Stimulated activated CD4-positive, alpha-beta T cell treated with anti-CD3 and anti-CD28 coated beads, Interleukin-1b, Interleukin-23, amount 100 ng/mL, for 1 hour (primary cell): Measurements from ENCODE around the gene CCDC50.

ENCODE experiments used
- DNase-seq, 2 donors: peaks; one replicate each; pipeline ENCODE4 v3.0.0-alpha.2; 2020; ENCODE audit warnings: low read depth in 2 of 2

Gene CCDC50

DNA sequence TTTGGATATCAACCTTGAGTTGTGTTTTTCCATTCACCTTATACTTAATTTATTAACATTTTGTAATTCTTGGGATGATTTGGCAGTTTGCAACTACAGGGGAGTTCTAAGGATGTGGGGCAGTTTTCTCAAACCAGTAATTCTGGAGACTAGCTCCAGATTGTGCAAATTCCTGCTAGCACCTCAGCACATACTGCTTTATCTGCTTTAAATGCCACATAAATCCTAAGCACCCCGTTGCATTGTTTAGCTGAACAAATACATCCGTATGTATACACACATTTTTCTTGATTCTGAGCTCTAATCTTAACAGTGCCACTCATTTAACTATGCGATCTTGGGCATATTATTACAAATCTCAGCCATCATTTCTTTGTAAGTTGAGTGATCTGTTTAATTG is 18.0 kb downstream of the CCDC50 start:
- no peak for DNase-seq

DNA sequence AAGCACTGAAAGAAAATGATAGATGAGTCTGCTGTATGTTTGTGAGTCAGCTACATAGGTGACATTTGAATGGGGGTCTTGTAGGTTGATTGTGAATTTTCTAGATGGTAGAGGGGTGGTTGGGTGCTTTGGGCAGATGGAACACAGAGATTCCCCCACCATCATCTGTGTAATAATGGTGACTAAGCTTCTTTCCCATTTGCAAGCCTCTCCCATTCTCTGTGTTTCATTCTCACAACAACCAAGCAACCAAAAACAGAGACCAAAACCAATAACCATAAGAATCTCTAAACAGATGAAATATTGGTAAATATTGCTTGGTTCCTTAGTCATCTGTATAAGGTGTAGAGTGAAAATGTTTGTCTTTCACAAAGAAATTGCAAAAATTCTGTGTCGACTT is 18.9 kb downstream of the CCDC50 start:
- DNase-seq: no peak

DNA sequence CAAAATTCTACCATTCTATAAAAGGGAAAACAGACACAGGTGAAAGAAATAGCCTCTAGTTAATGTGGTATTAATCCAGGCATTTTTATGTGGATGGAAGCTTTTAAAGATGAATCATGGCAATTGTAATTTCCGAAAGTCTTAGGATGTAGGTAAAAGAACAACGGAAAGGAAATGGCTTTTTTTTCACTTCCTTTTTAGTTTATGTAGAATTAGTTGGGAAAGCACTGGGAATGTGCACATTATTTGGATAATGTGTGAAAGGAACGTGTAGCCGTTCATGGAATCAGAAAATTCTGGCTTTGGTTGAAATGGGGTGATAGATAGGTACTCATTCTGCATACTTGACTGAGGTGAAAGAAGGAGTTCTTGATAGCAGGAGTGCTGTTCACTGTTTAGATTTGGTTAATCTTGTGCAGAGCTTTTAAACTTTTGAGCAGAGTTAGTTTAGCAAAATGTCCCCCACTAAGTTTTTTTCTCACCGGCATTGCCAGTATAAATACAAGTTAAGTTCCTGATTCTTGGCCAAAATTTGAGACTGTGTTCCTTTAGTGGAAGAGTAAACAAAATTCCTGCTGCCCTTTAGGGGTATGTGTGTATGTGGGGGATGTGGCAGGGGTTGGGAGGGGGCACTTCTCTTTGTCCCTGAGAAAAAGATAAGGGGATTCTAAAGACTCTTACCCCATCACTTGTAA is 21.3 kb downstream of the CCDC50 start:
- no peak for DNase-seq

DNA sequence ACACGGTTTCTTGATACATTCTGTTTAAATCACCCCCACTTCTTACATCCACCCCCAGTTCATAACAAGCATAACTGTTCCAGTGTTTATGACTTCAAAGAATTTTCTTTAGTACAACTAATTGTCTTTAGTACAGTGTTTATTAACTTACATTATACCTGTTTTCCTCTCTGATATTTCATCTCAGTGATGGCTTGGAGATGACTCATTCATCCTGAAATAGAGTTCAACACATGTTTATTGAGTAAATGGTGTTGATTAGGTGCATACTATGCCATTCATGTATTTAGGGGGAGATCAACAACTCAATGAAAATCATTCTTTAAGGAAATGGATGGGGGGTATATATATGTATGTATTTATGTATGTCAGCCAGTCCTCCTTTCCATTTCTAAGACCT is 22.8 kb downstream of the CCDC50 start:
- DNase-seq: no peak

DNA sequence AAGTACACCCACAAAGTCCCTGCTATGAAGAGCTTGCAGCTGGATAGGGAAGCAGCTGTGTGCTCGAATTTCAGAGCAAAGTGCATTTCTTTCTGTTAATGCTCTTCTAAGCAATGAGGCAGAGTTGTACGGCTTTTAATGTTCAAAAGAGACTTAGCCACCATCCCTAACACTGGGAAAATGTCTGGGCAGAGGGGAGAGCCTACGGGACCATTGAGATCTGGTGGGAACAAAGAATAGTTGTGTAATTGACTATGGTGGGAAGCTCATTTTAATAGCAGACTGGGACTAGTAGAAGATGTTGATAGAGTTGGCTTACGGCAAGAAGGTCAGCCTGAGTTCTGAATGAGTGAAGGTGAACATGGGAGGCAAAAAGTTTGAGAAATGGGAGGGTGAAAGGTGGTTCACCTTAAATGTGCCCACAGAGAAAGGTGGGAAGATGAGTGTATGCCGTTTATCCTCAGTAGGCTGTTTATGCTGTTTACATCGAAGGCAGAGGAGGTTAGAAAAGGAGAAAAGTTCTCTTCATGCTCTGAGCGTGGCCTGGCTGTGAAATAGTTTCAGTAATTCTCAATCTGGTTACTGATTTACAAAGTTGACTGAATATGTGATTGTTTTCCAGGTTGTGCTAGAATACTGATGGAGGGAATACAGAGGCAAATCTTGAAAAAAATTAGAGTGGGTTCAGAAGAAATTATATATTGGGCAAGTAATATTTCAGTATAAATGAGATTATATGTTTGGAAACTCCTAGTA is 24.0 kb downstream of the CCDC50 start:
- no peak for DNase-seq

DNA sequence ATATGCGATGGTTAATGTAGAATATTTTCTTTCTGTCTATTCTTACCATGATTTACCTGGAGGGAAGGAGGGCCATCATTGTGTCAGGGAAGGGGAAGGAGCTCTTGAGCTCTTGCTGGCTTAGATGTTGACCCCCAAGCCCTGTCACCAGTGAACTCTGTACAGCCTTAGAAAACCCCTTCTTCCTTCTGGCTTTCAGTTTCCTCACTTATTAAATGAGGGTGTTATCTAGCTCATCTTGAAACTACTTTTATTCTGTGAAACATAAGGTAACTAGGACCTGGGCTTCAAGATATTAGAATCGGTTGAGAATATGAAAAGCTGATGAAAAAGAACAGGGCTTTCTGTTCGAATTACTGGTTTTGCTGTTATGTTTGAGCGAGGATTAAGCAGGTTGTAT is 26.2 kb downstream of the CCDC50 start:
- no peak for DNase-seq

DNA sequence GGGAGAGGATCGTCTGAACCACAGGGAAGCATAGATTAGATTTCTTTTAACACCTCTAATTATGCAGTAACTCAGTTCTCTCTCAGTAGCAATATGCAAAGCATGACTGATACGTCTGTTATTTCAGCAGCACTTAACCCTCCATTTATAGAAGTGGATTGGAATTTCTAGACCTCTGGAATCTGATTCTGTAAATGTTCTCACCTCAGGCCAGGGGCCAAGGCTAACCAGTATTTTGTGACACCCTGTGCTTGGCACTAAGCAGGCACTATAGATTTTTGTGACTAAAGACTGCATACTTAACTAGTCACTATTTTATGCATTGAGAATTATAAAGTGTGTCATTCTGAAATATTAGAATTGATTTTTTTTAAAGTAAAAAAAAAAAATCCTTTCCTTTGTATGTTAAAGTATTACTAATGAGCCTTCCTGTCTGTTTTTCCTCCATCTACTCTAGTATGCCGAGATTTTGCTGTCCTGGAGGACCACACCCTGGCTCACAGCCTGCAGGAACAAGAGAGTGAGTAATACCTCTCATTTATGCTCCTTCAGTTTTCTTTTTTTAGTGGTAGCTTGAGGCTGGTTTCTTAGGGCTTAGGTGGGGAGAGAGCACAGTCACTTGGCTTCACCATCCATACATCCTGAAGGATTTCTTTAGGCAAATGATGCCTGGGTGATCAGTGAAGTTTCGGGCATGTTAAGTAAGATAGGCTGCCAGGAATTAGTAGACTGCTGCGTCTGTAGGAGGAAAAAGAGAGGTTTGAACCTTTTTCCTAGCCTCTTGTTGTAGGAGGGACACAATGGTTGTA is 27.6 kb downstream of the CCDC50 start:
- DNase-seq: no peak

DNA sequence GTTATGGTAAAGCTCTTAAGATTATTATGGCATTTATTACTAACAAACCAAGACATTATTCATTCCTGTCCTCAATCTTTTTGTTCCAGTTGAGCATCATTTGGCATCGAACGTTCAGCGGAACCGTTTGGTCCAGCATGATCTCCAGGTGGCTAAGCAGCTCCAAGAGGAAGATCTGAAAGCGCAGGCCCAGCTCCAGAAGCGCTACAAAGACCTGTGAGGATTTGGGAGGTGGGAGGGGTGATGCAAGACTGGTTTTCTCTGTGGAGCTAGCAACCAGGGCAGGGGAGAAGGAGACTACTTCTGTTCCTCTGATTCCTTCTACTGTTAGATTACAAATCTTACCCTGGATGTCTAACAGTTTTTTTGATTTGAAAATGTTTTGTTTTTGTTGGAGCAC is 28.7 kb downstream of the CCDC50 start:
- no peak for DNase-seq

DNA sequence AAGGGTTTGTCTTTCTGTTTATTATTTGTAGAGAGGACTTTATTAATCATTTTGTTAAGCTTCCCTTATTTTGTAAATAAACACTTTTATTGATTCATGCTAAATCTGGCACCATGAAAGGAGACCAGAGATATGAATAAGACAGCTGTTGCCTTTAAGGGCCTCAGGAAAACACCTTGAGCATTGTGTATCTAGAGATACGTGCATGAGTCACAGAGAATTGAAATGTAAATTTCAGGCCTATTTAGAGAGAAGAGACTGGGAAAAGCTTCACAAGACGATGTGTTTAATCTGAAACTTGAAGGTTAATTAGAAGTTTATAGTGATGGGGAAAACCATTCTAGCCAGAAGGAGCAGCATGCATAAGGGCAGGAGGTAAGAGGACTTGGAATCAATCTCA is 29.7 kb downstream of the CCDC50 start:
- DNase-seq: no peak

DNA sequence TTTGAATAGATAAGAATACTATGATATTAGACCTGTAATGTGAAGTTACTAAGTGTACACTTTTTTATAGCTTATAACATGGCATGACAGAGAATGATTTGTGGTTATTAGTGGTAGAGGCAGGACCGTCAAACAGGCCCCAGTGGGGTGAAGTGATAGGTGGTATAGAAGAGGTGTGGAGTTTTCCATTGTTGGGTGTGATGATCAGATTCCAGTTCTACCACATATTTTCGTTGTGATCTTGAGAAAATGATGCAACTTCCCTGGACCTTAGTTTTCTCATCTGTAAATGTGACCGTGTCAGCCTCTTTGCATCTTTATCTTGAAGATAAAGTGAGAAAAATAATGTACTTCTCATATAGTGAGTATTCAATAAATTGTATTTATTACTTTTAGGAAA is 31.4 kb downstream of the CCDC50 start:
- no peak for DNase-seq

DNA sequence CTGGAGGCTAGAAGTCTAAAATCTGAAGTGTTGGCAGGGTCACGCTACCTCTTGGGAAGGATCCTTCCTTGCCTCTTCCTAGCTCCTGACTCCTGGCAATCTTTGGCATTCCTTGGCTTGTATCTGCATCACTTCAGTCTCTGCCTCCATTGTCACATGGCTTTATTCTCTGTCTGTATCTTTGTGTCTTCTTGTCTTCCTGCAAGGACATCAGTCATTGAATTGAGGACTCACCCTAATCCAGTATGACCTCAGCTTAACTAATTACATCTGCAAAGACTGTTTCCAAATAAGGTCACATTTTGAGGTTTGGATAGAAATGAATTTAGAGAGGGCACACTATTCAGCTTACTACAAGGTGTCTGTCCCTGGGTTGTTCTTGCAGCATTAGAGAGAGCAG is 32.3 kb downstream of the CCDC50 start:
- DNase-seq: no peak

DNA sequence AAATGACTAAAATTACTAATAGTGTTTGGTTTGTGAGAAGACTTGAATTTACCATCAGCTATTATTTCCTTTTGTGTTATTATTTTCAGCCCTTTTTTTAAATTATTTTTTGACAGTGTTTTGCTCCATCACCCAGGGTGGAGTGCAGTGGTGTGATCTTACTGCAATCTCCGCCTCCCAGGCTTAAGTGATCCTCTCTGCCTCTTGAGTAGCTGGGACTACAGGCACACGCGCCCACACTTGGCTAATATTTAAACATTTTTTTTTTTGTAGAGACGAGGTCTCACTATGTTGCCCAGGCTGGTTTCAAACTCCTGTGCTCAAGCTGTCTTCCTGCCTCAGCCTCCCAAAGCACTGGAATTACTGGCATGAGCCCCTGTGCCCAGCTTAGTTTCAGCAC is 32.8 kb downstream of the CCDC50 start:
- no peak for DNase-seq

DNA sequence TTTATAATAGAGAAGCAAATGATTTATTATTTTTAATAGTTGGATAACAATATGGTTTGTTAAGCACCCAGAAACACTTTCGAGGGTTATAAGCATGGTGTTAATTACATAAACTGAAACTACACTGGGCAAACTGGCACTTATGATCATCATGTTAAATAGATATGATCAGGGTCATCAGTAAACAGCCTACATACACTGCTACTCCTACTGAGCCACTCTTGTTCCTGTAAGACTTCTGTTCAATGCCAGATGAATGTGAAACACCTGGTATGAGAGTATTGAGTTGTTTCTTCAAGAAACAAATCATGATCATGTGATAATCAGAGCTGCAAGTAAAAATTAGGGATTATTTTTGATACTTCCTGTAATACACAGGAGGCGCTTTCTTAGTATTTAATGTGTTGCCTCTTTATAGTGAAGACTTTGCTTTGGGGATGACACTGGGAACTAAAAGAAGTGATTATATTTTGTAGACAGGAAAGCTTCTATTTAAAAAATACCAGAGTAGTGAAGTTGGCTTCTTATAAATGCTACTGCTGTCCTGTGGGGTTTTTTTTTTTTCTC is 33.4 kb downstream of the CCDC50 start:
- no peak for DNase-seq

DNA sequence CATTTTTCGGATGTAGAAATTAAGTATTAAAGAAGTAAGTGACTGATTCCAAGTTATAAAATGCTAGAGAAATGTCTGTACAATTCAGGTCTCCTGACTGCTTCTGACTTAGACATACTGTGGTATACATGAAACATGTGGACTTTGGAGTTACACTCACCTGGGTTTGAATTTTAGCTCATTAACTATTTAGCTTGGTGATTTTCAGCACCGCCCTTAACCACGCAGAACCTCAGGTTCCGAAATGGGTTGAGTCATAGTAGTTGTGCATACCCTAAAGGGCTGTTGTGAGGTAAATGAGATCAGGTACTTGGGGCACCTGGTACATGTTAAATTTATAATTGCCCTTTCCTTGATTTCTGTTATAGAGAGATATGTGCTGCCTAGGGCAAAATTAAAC is 34.0 kb downstream of the CCDC50 start:
- no peak for DNase-seq

DNA sequence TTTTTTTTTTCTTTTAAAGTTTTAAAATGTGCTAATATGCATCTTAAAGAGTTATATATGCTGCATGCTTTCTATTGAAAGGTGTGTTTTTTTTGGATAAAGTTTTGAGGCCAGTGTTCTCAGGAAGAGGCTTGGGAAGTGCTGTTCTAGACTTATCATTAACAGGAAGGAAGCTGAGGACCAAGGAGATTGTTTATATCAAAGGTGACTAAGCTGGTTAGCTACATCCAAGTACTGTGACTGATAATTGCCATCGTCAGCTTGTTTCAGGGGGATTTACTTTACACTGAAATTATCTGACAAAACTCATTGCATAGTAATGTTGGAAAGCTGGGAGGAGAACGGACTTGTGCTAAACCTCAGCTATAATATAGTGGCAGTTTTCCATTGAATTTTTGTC is 37.5 kb downstream of the CCDC50 start:
- no peak for DNase-seq

DNA sequence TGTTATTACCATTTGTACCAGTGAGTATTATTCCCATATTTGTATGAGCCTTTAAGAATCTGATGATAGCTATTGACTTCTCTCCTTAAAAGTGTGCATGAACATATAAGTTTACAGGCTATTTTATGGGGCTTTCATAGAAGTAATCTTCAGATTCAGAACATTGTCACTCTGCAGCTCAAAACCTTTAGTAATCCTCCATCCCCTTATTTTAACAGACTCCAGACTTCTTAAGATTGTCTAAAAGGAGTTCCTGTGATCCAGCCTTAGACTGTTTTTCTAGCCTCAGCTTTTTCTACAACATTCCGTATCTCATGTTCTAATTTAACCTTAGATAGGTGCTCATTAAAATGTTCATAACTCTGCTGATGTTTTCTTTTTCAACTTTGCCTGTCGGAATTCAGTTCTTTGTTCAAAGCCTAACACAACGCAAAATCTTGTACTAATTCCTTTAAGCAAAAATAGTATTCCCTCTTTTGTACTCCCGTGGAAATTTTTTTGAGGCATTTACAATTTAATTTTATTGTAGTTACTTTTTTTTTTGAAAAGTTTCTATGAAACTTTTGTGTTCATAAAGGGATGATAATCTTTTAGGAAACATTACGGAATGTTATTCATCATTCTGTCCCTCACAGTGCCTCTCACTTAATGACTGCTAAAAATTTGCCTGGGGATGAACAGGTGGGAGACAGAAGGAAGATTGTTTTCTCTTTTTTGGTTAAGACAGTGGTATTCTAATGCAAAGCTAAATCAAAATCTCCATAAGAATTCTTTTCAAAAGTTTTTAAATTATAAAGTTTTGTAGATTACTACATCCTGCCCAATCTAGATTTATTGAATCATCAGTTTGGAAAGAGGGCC is 39.8 kb downstream of the CCDC50 start:
- DNase-seq: no peak

DNA sequence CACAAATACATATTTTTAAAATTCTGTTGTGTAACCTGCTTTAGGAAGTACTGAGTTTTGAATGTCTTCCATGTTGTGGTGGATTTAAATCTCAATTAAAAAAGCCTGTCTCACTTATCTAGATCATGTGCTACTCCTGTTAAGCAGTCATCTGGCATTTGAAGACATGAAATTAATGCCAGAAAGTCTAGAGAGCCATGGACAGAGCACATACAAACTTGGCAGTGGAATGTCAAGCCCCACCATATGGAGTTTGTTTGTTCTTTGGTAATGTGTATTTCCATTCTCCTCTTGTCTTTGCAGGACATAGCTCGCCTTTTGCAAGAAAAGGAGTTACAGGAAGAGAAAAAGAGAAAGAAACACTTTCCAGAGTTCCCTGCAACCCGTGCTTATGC is 40.4 kb downstream of the CCDC50 start:
- no peak for DNase-seq

DNA sequence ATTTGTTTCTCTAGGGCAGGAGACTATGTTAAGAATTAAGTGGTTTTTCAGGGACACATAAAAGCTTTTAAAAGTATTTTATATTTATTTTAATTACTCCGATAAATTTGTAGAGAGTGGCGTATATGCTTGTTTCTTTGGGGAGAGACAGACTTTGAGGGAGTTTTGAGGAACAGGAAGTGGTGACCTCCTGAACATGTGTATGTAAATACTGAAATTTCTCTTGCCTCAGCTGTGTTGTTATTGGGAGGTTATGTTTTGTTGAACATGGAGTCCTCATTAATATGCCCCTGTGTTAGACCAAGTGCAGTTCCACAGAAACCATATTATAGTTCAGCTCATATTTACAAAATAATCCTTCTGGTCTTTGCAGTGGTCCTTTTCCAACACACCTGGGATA is 42.9 kb downstream of the CCDC50 start:
- no peak for DNase-seq

DNA sequence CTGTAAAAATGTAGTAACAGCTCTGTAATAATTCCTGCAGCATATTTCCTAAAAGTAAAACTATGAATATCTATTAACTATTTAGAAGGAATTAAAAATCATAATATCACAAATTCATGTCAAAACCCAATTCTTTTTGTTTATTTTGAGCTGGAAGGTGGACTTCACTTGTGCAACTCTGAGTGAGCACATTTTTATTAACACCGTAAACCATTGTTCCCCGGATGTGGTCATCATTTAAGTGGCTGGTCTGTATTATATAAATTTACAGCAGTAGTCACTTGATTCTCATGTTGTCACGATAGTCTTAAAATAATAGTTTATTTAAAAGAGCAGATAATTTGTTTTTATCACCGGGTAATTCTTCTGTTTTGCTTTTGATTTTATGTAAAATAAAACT is 44.1 kb downstream of the CCDC50 start:
- no peak for DNase-seq

DNA sequence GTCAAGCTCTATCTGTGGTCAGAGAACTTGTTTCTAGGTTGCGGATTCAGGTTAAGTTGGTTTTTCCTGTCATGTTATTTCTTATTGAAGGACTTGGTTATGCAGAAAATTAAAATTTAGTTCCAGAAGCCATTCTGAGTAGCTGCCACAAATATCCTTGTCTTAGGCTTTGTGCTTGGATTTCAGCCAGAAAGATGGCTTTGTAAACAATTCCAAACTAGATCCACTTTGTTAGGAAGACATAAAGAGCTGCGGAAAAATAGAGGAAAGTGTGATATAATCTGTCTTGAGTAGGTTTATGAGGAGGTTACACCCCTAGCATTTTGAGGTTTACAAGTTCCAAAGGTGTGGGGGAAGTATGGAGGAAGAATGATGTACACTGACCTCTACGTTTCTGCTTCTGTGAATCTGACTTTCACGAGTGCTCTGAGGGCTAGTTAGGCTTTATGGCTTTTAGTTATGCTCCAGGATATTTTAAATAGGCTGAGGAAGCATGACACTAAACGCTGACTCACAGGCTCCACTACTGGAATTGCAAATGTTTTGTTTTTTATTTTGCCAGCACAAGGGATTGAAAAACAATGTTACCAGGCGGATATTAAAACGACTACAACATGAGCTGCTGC is 47.4 kb downstream of the CCDC50 start:
- no peak for DNase-seq

DNA sequence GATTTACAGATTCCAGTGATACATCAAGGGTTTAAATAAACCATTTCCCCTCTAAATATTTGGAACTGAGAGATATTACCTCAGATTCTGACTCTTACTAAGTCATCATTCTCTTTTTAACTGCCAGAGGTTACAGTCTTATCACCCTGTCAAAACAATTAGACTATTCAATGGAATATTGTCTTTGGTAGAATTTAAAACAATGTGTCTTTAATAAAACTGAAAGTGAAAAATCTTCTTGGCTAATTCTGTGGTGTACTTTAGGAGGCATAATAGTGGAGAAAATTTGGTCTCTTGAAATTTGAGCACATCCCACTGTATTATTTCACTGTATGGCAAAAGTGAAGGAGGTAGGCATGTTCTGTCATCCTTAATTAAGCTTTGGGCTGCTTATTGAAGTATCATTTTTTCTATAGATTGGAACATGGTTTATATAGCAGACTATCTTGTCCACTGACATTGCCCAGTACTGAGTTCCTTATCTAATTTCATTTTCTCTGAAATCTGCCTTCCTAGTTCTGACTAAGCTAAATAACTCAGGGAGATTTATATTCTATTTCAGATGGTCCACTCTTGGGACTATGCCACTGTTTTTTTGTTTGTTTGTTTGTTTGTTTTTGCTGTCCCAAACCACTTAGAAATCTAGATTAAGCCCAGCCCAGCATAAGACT is 49.1 kb downstream of the CCDC50 start:
- DNase-seq: no peak
